MM.1S (cell line): Measurements from ENCODE around the gene WDPCP.

Source experiments
- DNase-seq: peaks from one replicate; pipeline ENCODE4 v3.0.0-alpha.2; 2015
- H2AFZ ChIP-seq: fragments of 300-600 bp; sonication (generic); 2 replicates; pipeline ENCODE4 v1.6.0; 2016; ENCODE audit warnings: antibody characterized with exemption, low read length
- H3F3A ChIP-seq: fragments of 300-600 bp; sonication (generic); 2 replicates; pipeline ENCODE4 v1.6.1; 2016; ENCODE audit warnings: mild to moderate bottlenecking, antibody characterized with exemption, low read length, moderate library complexity, mixed read lengths; ENCODE audit not compliant: insufficient read depth
- H3K27ac ChIP-seq: fragments of 300-600 bp; sonication (generic); 2 replicates; pipeline ENCODE4 v1.5.1; 2016; ENCODE audit warnings: mild to moderate bottlenecking, low read length
- H3K27me3 ChIP-seq: fragments of 300-600 bp; sonication (generic); replicated peaks from 2 replicates; pipeline ENCODE4 v1.6.0; 2016; ENCODE audit warnings: low read length; ENCODE audit not compliant: insufficient read depth
- H3K36me3 ChIP-seq: fragments of 300-600 bp; sonication (generic); replicated peaks from 2 replicates; pipeline ENCODE4 v1.6.1; 2016; ENCODE audit warnings: mild to moderate bottlenecking, low read length, mixed read lengths; ENCODE audit not compliant: insufficient read depth
- H3K4me1 ChIP-seq: fragments of 300-600 bp; sonication (generic); 2 replicates; pipeline ENCODE4 v1.6.1; 2016; ENCODE audit warnings: low read length, mixed read lengths
- H3K4me2 ChIP-seq: fragments of 300-600 bp; sonication (generic); 2 replicates; pipeline ENCODE4 v1.6.0; 2016; ENCODE audit warnings: low read depth, low read length
- H3K4me3 ChIP-seq: fragments of 300-600 bp; sonication (generic); 2 replicates; pipeline ENCODE4 v1.5.1; 2016; ENCODE audit warnings: low read length, mixed read lengths
- H3K79me2 ChIP-seq: fragments of 300-600 bp; sonication (generic); 2 replicates; pipeline ENCODE4 v1.6.1; 2016; ENCODE audit warnings: mixed run types, low read length, mixed read lengths
- H3K9ac ChIP-seq: fragments of 300-600 bp; sonication (generic); 2 replicates; pipeline ENCODE4 v1.6.1; 2016; ENCODE audit warnings: low read length, mixed read lengths
- H3K9me2 ChIP-seq: fragments of 300-600 bp; sonication (generic); replicated peaks from 2 replicates; pipeline ENCODE4 v1.6.1; 2016; ENCODE audit warnings: mild to moderate bottlenecking, low read length, mixed read lengths; ENCODE audit not compliant: insufficient read depth
- H3K9me3 ChIP-seq: fragments of 300-600 bp; sonication (generic); replicated peaks from 2 replicates; pipeline ENCODE4 v1.6.1; 2016; ENCODE audit warnings: mild to moderate bottlenecking, low read length, mixed read lengths; ENCODE audit not compliant: insufficient read depth
- H4K20me1 ChIP-seq: fragments of 300-600 bp; sonication (generic); 2 replicates; pipeline ENCODE4 v1.6.1; 2016; ENCODE audit warnings: mild to moderate bottlenecking, low read length, moderate library complexity, mixed read lengths; ENCODE audit not compliant: insufficient read depth
- EZH2 ChIP-seq: fragments of 300-600 bp; sonication (generic); optimal IDR thresholded peaks from 2 replicates; pipeline ENCODE3; 2017; ENCODE audit warnings: low read depth, mild to moderate bottlenecking, antibody characterized with exemption, low read length, mixed read lengths
- EZH2phosphoT487 ChIP-seq: fragments of 300-600 bp; sonication (generic); IDR thresholded peaks from 2 replicates; pipeline ENCODE4 v1.6.1; 2018; ENCODE audit warnings: antibody characterized with exemption, low read length
- TF ChIP-seq, protein P1 (sequence below): fragments of 300-600 bp; sonication (generic); IDR thresholded peaks from 2 replicates; pipeline ENCODE4 v1.5.1; 2016; ENCODE audit warnings: antibody characterized with exemption, low read length, mixed read lengths

The WDPCP gene

DNA sequence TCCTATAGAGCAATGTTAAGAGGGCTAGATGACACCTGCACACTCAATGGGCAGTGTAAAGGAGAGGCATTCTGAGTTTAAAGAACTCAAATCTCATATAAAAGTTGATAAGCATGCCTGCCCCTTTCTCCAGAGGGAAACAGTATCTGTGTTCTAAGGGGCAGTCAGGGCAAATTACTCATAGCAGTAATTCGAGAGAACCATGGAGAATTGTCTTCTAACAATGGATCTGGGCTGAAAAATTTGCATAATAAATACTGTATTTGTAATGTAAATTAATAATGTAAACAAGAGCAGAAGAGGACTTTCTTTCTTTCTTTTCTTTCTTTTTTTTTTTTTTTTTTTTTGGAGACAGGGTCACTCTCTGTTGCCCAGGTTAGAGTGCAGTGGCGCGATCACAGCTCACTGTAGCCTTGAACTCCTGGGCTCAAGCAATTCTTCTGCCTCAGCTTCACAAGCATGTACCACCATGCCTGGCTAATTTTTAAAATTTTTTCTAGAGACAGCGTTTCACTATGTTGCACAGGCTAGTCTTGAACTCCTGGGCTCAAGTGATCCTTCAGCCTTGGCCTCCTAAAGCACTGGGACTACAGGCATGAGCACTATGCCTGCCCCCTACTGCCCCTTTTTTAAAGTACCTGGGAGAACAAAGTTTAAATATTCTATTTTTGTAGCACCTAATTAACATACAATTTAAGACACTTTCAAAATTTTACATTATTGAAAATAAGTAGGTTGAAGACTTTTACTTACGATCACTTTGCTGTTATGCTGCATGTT lies 467.0 kb downstream of the WDPCP start:
- Histone ChIP-seq H3F3A (no peaks in the 10 kb centered on the region), H3K4me3 (no peak overlapping the region), H3K4me2 (no peak overlapping the region), H3K27ac (no peak overlapping the region), H3K9me2 (no peaks in the 10 kb centered on the region), H2AFZ (no peak overlapping the region), H3K36me3 (no peaks in the 10 kb centered on the region), H3K9me3 (no peaks in the 10 kb centered on the region), H3K4me1 (no peaks in the 10 kb centered on the region), H3K27me3 (no peaks in the 10 kb centered on the region), H3K79me2 (no peaks in the 10 kb centered on the region), H3K9ac (no peak overlapping the region), H4K20me1 (no peaks in the 10 kb centered on the region)
- TF ChIP-seq EZH2phosphoT487 (no peak), EZH2 (no peak)
- TF ChIP-seq, protein P1, sequence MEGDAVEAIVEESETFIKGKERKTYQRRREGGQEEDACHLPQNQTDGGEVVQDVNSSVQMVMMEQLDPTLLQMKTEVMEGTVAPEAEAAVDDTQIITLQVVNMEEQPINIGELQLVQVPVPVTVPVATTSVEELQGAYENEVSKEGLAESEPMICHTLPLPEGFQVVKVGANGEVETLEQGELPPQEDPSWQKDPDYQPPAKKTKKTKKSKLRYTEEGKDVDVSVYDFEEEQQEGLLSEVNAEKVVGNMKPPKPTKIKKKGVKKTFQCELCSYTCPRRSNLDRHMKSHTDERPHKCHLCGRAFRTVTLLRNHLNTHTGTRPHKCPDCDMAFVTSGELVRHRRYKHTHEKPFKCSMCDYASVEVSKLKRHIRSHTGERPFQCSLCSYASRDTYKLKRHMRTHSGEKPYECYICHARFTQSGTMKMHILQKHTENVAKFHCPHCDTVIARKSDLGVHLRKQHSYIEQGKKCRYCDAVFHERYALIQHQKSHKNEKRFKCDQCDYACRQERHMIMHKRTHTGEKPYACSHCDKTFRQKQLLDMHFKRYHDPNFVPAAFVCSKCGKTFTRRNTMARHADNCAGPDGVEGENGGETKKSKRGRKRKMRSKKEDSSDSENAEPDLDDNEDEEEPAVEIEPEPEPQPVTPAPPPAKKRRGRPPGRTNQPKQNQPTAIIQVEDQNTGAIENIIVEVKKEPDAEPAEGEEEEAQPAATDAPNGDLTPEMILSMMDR = no peak
- no peak for DNase-seq

DNA sequence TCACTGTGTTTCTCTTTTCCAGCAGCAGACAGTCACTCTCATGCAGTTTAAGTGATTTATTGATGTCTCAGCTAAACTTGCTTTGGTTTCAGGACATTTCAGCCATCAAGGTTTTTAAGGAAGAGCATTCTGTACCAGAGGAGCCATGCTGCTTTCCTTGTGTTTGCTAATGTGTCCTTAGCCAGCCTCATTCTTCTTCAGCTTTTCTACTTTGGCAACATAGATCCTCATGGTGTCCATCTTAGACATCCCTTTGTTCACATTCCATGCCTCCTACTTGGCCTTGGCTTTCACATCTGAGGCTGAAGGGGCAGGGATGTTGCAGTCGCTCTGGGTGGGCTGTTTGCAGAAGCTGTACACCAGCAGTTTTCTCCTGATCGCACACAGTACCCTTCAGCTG lies 469.5 kb downstream of the WDPCP start:
- Histone ChIP-seq H3K27me3 (no peaks in the 10 kb centered on the region), H3K9ac (no peak overlapping the region), H4K20me1 (no peaks in the 10 kb centered on the region), H3K4me3 (no peak overlapping the region), H3K4me1 (no peaks in the 10 kb centered on the region), H3K79me2 (no peaks in the 10 kb centered on the region), H2AFZ (no peak overlapping the region), H3K9me2 (no peaks in the 10 kb centered on the region), H3K36me3 (no peaks in the 10 kb centered on the region), H3K27ac (no peak overlapping the region), H3K9me3 (no peaks in the 10 kb centered on the region), H3F3A (no peaks in the 10 kb centered on the region), H3K4me2 (no peak overlapping the region)
- no peak for DNase-seq
- TF ChIP-seq EZH2 (no peak), EZH2phosphoT487 (no peak)
- TF ChIP-seq, protein P1 = no peak

DNA sequence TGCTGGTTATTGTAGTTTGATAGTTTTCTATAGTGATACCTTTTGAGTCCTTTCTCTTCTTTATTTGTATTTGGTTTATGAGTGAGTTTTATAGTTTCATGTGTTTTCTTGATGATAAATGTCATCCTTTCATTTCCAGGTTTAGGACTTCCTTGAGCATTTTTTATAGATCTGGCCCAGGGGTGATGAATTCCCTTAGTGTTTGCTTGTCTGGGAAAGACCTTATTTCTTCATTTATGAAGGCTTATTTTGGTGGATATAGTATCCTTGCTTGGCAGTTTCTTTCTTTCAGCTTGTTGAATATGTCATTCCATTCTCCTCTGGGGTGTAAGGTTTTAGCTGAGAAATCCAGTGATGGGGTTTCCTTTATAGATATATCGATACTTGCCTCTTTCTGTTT lies 483.8 kb downstream of the WDPCP start:
- no peak overlapping the region for H3K9ac ChIP-seq
- H3K9me3 ChIP-seq = no peaks in the 10 kb centered on the region
- H3K9me2 ChIP-seq = no peaks in the 10 kb centered on the region
- TF ChIP-seq, protein P1 = no peak
- no peaks in the 10 kb centered on the region for H3F3A ChIP-seq
- DNase-seq = no peak
- H2AFZ ChIP-seq = no peak overlapping the region
- no peak overlapping the region for H3K4me3 ChIP-seq
- no peak overlapping the region for H3K27ac ChIP-seq
- H4K20me1 ChIP-seq = no peaks in the 10 kb centered on the region
- H3K27me3 ChIP-seq = no peaks in the 10 kb centered on the region
- H3K4me2 ChIP-seq = no peak overlapping the region
- no peaks in the 10 kb centered on the region for H3K36me3 ChIP-seq
- H3K4me1 ChIP-seq = no peaks in the 10 kb centered on the region
- H3K79me2 ChIP-seq = no peaks in the 10 kb centered on the region
